ENCODE data around the gene CMSS1. TPM values are rescaled to one million over a fixed set of nuclear protein-coding genes. Genes with fewer than 3 reads are reported as not detected.

The CMSS1 gene
- total RNA-seq, 4 donors from 2014 or later: 2.4 to 29.9 (median 5.2) TPM

DNA sequence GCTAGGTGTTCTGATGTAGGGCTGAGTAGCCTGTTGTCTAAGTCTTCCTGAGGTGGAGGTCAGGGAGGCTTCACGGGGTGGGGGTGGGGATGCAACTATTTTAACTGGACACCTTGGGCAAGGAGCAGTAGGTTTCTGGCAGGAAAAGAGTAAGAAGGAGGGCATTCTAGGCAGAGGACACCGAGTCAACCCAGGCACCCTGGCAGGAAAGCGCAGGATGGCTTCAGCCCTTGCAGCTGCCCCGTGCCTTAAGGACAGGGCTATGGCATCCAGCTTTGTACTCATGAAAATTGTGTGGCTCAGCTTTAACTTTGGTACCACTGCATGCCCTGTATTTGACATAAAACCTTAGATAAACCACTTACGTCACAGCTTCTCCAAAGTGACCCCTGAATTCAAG lies 303.0 kb downstream of the CMSS1 start:
- intact Hi-C loops (cut with DNase I; ENCODE audit: low total_unique reads) (no loop called here), in situ Hi-C loops (cut with MboI; ENCODE audit: low pct_ligation_motif_present in 1 of 4, low pct_unique_long_range_greater_than_20kb in 1 of 4, low sequenced_read_pairs in 3 of 4) (no loop called here)
- H3K36me3 ChIP-seq: no peaks in the 10 kb centered on the region
- TF ChIP-seq EP300 (IDR thresholded peaks at IDR 0.05; ENCODE audit: low read depth) (no peak), POLR2AphosphoS5 (IDR thresholded peaks at IDR 0.05) (no peak), POLR2A (IDR thresholded peaks at IDR 0.05) (no peak)
- TF ChIP-seq, protein P1, sequence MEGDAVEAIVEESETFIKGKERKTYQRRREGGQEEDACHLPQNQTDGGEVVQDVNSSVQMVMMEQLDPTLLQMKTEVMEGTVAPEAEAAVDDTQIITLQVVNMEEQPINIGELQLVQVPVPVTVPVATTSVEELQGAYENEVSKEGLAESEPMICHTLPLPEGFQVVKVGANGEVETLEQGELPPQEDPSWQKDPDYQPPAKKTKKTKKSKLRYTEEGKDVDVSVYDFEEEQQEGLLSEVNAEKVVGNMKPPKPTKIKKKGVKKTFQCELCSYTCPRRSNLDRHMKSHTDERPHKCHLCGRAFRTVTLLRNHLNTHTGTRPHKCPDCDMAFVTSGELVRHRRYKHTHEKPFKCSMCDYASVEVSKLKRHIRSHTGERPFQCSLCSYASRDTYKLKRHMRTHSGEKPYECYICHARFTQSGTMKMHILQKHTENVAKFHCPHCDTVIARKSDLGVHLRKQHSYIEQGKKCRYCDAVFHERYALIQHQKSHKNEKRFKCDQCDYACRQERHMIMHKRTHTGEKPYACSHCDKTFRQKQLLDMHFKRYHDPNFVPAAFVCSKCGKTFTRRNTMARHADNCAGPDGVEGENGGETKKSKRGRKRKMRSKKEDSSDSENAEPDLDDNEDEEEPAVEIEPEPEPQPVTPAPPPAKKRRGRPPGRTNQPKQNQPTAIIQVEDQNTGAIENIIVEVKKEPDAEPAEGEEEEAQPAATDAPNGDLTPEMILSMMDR (IDR thresholded peaks at IDR 0.05): no peak
- H3K27ac ChIP-seq: no peak overlapping the region
- WGBS, 2 donors (ENCODE audit: low coverage in 1 of 2): 80 to 95% methylated on average over 3 to 5 of the region's 5 CpGs
- H3K9me3 ChIP-seq: no peaks in the 10 kb centered on the region
- DNase-seq: no peak
- peaks cover 0 to 8% (median 0%) of the 10 kb centered on the region in 4 donors for H3K4me1 ChIP-seq
- no peaks in the 10 kb centered on the region for H3K27me3 ChIP-seq
- no peak overlapping the region for H3K4me3 ChIP-seq

DNA sequence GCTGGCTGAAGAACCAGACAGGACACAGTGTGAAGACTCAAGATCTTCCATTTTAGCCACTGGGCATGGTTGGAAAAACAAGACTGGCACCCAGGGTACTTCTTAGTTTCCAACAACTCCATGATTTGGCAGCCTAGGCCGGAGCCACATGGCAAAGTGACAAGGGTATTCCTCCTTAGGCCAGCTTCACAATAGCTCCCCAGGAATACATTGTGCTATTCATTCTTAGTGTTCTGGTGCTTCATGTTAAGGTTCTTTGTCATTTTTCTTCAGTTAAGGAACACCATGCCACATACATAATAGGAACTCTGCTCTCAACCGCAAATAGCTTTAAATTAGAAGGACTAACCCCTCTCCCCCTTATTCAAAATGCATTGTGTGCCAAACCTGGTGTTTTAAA lies 304.7 kb downstream of the CMSS1 start:
- 92 to 100% methylated on average over 1 to 2 of the region's 2 CpGs for WGBS, 2 donors (ENCODE audit: low coverage in 1 of 2)
- no peak for DNase-seq
- TF ChIP-seq POLR2AphosphoS5 (IDR thresholded peaks at IDR 0.05): no peak
- H3K36me3 ChIP-seq: no peaks in the 10 kb centered on the region
- in situ Hi-C loops (cut with MboI; ENCODE audit: low pct_ligation_motif_present in 1 of 4, low pct_unique_long_range_greater_than_20kb in 1 of 4, low sequenced_read_pairs in 3 of 4) (no loop called here), intact Hi-C loops (cut with DNase I; ENCODE audit: low total_unique reads) (no loop called here)
- no peak overlapping the region for H3K27ac ChIP-seq
- H3K27me3 ChIP-seq: no peaks in the 10 kb centered on the region
- H3K9me3 ChIP-seq: no peaks in the 10 kb centered on the region
- peaks cover 0 to 10% (median 0%) of the 10 kb centered on the region in 4 donors for H3K4me1 ChIP-seq
- no peak overlapping the region for H3K4me3 ChIP-seq

DNA sequence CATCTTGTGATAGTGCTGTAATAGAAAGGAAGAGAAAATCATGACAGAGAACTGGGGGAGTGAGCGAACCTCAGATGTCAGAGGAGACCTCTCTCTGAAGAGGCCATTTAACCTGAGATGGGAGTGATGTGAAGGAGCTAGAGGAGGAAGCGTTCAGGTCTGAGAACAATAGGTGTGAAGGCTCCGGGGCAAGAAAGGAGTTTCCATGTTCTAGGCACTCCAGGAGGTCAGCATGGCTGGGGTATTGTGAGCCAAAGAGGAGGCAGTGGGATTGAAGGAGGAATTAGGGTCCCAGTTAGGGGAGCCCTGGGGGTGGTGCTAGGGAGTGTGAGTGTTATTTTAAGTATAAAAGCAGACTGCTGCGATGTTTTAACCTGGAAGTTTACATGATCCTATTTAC lies 305.4 kb downstream of the CMSS1 start:
- Histone ChIP-seq H3K27me3 (no peaks in the 10 kb centered on the region), H3K4me1 (peaks cover 0 to 10% (median 2%) of the 10 kb centered on the region in 4 donors), H3K9me3 (no peaks in the 10 kb centered on the region), H3K36me3 (no peaks in the 10 kb centered on the region), H3K27ac (no peak overlapping the region), H3K4me3 (no peak overlapping the region)
- 89 to 98% methylated on average over 4 of the region's 4 CpGs for WGBS, 2 donors (ENCODE audit: low coverage in 1 of 2)
- TF ChIP-seq POLR2A (IDR thresholded peaks at IDR 0.05): no peak
- TF ChIP-seq, protein P1 (IDR thresholded peaks at IDR 0.05): no peak
- no peak for TF ChIP-seq EP300 (IDR thresholded peaks at IDR 0.05; ENCODE audit: low read depth)
- no peak for TF ChIP-seq POLR2AphosphoS5 (IDR thresholded peaks at IDR 0.05)
- no peak for DNase-seq
- in situ Hi-C loops (cut with MboI; ENCODE audit: low pct_ligation_motif_present in 1 of 4, low pct_unique_long_range_greater_than_20kb in 1 of 4, low sequenced_read_pairs in 3 of 4) (no loop called here), intact Hi-C loops (cut with DNase I; ENCODE audit: low total_unique reads) (no loop called here)

DNA sequence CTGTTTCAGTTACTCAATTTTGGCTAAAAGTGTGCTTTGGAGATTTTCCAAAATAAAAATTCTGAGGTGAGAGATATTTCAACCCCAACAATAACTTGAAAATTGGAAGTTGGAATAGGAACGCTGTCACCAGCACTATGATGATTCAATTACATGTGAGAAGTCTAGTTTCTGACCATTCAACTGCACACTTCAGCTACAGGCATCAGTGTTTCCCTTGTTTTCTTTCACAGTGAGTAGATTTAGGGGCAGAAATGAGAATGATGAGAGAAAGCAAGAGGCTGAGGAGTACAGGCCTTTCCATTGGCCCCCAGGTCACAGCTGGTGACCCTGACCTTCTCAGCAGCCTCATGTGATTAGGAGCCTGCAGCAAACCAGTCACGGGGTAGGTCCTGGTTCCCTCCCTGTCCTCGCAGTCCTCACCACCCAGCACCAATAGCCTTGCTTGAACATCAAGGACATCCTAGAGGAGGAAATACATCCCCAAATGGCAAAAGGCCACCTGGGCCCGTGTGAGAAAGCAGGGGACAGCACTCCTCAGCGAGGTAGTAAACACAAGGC lies 306.6 kb downstream of the CMSS1 start:
- no peak overlapping the region for H3K27ac ChIP-seq
- H3K27me3 ChIP-seq: no peaks in the 10 kb centered on the region
- H3K4me3 ChIP-seq: no peak overlapping the region
- no peaks in the 10 kb centered on the region for H3K9me3 ChIP-seq
- TF ChIP-seq, protein P1 (IDR thresholded peaks at IDR 0.05): no peak
- no peak for DNase-seq
- in situ Hi-C loops (cut with MboI; ENCODE audit: low pct_ligation_motif_present in 1 of 4, low pct_unique_long_range_greater_than_20kb in 1 of 4, low sequenced_read_pairs in 3 of 4) (no loop called here), intact Hi-C loops (cut with DNase I; ENCODE audit: low total_unique reads) (no loop called here)
- 90 to 91% methylated on average over 1 to 5 of the region's 5 CpGs for WGBS, 2 donors (ENCODE audit: low coverage in 1 of 2)
- peaks cover 0 to 10% (median 2%) of the 10 kb centered on the region in 4 donors for H3K4me1 ChIP-seq
- H3K36me3 ChIP-seq: no peaks in the 10 kb centered on the region
